AG20443 (cell line): ENCODE results near the gene MYH14.

Experiments used
- DNase-seq: peaks from one replicate; pipeline ENCODE4 v3.0.0; 2012; ENCODE audit warnings: low spot score, mixed read lengths

MYH14 gene

DNA sequence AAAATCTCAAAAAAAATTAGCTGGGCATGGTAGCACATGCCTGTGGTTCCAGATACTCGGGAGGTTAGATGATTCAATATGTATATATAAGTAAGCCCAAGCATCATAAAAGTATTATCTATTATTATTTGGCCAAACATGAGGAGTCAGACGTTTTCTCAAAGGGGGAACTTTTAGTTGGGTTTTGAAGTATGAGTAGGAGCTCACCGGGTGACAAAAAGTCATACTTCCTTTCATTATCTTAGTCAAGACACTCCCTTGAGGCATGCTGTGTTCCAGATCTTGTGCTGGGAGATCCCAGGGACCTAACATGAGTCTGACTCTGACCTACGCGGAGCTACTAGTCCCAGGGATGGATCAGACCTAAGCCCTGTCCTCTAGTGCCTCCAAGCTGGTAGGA, 8.2 kb upstream of the MYH14 start:
- no peak for DNase-seq

DNA sequence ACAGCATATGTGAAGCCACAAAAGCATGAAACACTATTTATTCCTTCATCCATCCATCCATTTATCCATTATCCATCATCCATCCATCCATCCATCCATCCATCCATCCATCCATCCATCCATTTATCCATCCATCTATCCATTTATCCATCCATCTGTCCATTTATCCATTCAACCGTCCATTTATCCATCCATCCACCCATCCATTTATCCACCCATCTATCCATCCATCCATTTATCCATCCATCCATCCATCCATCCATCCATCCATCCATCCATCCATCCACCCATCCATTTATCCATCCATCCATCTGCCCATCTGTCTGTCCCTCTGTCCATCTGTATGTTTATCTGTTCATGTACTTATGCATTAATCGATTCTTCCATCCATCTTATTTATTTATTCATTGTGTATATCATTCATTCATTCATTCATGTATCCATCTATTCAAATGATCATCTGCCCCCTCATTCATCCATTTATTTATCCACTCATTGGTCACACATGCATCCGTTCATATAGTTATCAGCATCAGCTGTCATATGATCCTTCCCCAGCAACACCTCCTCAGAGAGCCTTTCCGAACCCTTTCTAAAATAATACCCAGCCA, 7.0 kb upstream of the MYH14 start:
- DNase-seq, result no peak

DNA sequence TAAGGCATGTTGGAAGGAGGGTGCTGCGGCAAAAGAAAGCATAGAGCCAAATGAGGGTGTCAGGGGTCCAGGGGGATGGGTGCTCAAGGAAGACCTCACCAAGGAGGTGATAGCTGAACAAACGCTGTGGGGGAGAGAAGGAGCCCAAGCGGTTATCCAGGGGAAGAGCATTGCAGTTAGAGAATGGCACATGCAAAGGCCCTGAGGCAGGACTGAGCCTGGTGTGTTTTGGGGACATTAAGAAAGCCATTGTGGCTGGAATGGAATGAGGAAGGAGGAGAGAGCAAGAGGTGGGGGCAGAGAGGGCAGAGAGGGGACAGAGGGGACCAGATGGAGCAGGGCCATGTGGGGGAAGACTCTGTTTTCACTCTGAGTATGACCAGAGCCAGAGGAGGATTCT, 6.1 kb upstream of the MYH14 start:
- no peak for DNase-seq

- DNase-seq, result no peak
Measured at GRCh38 chr19:50198431-50199258, 4.8 kb upstream of the MYH14 start.

GRCh38 chr19:50199259-50199555, 4.2 kb upstream of the MYH14 start:
- DNase-seq, result no peak

DNA sequence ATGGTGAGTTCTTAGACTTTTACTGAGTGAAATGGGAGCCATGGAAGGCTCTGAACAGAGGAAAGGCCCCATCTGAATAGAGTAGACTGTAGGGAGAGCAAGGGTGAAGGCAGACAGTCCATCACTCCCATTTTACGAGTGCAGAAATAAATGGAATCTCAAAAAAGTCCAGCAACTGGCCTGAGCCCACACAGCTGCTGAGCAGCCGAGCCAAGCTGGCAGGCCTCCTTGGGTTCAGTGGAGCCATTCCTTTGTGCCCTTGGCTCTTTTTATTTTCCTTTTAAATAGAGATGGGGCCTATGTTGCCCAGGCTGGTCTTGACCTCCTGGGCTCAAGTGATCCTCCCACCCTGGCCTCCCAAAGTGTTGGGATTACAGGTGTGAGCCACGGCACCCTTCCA, 1.0 kb upstream of the MYH14 start:
- no peak for DNase-seq

DNA sequence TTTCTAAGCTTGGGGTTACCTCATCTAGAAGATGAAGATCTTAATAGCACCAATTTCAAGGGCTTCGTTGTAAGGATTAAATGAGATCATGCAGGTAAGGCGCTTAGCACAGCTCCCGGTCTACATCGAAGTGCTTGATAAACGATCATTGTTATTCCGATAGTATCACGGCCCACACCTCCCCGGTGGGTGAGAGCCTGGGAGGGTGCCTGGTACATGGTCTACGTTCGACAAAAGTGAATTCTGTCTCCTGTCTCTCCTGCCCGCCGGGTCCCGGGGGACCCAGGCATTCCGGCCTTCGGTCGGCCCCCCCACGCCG, 501 bp upstream of the MYH14 start:
- DNase-seq, result no peak

DNA sequence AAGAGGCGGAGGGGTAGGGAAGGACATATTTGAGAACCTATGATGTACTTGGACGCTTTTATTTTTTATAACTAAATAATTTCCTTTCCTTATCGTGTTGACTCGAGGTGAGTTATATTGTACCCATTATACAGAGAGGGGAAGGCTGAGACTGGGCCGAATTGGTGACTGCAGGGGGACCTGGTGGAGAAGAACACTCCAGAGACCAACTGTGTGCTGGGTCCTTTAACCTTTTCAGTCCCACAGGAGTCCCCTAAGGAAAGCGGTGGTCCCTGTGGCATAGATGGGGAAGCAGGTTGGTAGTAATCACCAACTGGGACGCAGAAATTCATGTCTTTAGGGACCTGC, 633 bp downstream of the MYH14 start:
- no peak for DNase-seq

GRCh38 chr19:50204811-50205675, 1.6 kb downstream of the MYH14 start:
- no peak for DNase-seq

DNA sequence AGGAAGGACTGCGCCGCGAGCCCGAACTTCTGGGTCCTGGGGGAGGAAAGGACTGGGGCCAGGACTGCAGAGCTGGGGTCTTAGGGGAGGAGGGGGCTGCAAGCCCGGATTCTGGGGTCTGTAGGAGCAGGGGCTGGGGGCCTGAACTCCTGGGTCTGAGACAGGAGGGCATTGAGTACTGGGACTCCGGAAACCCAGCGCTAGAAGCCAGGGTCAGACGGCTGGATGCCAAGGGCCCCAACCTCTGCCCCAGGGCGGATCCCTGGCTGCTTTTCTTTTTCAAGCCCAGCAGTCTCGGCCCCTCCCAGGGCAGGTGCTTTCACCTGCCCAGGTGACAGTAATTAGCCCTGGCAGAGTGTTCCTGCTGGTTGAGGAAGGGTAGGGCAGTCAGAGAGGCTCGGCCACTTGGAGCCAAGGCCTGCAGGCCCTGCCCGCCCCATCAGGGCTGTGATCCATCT, 2.3 kb downstream of the MYH14 start:
- no peak for DNase-seq

DNA sequence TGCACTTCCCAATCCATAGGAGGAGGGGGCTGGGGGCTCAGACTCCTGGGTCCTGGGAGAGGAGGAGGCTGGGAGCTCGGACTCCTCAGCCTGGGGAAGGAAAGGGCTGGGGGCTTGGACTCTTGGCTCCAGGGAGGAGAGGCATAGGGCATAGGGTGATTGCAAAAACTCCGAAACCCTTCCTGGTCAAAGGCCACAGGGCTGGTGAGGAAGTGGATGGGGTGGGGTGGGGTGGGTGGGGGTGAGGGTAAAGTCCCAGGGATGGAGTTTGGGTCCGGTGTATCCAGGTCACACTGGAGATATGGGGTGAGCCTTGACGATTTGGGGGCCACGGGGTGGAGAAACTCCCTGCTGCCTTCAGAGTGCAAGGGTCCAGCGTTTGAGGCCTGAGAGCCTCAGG, 2.8 kb downstream of the MYH14 start:
- DNase-seq, result no peak

DNA sequence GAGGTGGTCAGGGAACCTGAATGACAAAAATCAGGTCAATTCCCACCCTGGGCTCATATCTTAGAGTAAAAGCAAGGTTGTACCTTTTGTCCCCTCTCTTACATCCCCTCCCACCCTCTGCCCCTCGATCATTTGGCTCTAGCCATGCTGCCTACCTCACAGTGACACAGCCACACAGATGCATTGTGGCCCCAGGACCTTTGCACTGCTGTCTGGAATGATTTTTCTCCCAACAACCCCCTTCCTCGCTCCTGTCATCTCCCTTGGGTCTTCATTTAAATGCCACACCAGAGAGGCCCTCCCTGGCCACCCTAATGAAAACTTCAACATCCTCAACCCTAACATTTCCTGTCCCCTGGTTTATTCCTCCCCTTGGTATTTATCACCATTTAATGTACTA, 4.3 kb downstream of the MYH14 start:
- DNase-seq, result no peak

GRCh38 chr19:50209131-50209530, 5.7 kb downstream of the MYH14 start:
- DNase-seq, result no peak

GRCh38 chr19:50210425-50210824, 7.0 kb downstream of the MYH14 start:
- no peak for DNase-seq

DNA sequence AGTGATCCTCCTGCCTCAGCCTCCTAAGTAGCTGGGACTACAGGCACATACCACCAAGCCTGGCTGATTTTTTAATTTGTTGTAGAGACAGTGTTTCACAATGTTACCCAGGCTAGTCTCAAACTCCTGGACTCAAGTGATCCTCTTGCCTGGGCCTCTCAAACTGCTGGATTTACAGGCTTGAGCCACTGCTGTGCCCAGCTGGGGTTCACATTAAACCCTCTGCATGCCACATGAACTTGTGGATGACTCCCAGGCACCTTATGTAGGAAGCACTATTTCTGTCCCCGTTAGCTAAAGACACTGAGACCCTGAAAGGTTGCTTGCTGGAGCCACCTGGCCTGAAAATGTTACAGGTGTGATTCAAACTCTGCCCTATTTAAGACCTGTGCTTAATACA, 10.5 kb downstream of the MYH14 start:
- DNase-seq, result no peak

GRCh38 chr19:50214699-50215543, 11.5 kb downstream of the MYH14 start:
- DNase-seq, result no peak

DNA sequence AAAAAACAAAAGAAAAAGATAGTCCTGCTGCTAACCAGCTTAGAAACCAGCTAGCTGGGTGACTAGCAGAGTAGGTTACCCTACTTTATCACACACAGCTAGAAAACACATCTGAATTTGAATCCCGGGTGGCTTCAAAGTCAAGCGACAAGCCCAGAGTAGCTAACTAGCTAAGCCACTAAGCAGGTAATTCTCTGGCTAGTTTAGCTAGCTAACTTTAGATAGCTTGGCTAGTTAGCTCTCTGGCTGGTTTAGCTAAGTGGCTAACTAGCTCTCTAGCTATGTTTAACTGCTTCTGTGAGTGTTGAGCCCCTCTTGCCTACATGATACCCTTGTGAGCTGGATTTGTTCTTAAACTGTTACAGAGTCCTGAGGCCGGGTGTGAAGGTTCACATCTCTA, 12.4 kb downstream of the MYH14 start:
- DNase-seq, result no peak

DNA sequence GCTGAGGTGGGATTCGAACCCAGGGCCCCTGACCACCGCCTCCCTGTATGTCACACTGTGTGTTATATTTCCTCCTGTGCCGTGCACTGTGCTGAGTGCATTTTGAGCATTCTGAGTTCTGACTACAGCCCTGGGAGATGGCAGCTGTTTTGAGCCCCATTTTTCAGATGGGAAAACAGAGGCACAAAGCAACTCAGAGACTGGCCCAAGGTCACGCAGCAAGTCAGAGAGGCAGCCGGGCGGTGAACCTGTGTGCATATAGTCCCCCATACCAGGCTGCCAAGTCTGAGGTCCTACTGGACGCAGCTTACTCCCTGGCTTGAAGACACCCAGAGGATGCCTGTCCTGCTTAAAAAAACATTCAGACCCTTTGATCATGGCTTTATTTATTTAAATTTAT, 17.7 kb downstream of the MYH14 start:
- no peak for DNase-seq

- DNase-seq, result no peak
Measured at GRCh38 chr19:50222691-50223438, 19.4 kb downstream of the MYH14 start.

DNA sequence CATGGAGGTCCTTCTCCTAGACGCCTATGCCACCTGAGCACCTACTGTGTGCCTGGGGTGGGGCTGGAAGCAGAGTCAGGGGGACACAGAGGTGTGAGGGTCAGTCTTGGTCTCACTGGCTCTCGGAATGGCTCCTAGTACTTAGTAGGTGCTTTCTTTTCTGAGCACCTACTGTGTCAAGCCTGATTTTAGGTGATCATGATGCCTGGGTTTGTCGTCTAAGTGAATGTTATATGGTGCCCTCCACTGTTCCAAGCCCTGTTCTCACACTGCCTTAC, 20.0 kb downstream of the MYH14 start:
- DNase-seq, result no peak

- DNase-seq, result no peak
Measured at GRCh38 chr19:50224986-50225747, 21.7 kb downstream of the MYH14 start.
